HUDEP-2 (cell line): ENCODE measurements around the gene BEND7.
"Not testable (repeated sequence)": the region's sequence is repeated elsewhere in the genome, so short reads cannot be mapped to it uniquely, and the experiment has no call there.

Experiments
- DNase-seq, 76 experiments: peaks; one replicate each; lab custom pipeline; 2025; ENCODE audit not compliant: unreplicated experiment in 76 of 76; lab: John Stamatoyannopoulos, UW

Gene BEND7

GRCh38 chr10:13425397-13425796 is 103.4 kb downstream of the BEND7 start:
- no peak for DNase-seq

GRCh38 chr10:13422800-13423199 is 106.0 kb downstream of the BEND7 start:
- DNase-seq: no peak

- DNase-seq: no peak
Observed at GRCh38 chr10:13421382-13421917, 107.4 kb downstream of the BEND7 start.

- DNase-seq: no peak
Observed at GRCh38 chr10:13420532-13421307, 108.1 kb downstream of the BEND7 start.

- DNase-seq: no peak
Observed at GRCh38 chr10:13417459-13418126, 111.2 kb downstream of the BEND7 start.

- no peak for DNase-seq
Observed at GRCh38 chr10:13416760-13417159, 112.1 kb downstream of the BEND7 start.

- DNase-seq: peak in 3 of 76 experiments; percentile 8 to 23 (median 10)
Observed at GRCh38 chr10:13414855-13415254, 114.0 kb downstream of the BEND7 start.

- no peak for DNase-seq
Observed at GRCh38 chr10:13414137-13414536, 114.7 kb downstream of the BEND7 start.

- no peak for DNase-seq
Observed at GRCh38 chr10:13412894-13413293, 115.9 kb downstream of the BEND7 start.

GRCh38 chr10:13404791-13405190 is 124.0 kb downstream of the BEND7 start:
- no peak for DNase-seq

GRCh38 chr10:13404305-13404759 is 124.5 kb downstream of the BEND7 start:
- peak in 9 of 76 experiments; percentile 3 to 40 (median 12) for DNase-seq

- DNase-seq: not testable (repeated sequence)
Observed at GRCh38 chr10:13403426-13403825, 125.4 kb downstream of the BEND7 start.

GRCh38 chr10:13402021-13402420 is 126.8 kb downstream of the BEND7 start:
- DNase-seq: no peak

- DNase-seq: no peak
Observed at GRCh38 chr10:13401142-13401541, 127.7 kb downstream of the BEND7 start.

- no peak for DNase-seq
Observed at GRCh38 chr10:13400196-13400965, 128.4 kb downstream of the BEND7 start.

GRCh38 chr10:13399752-13400151 is 129.1 kb downstream of the BEND7 start:
- no peak for DNase-seq

- no peak for DNase-seq
Observed at GRCh38 chr10:13399236-13399635, 129.6 kb downstream of the BEND7 start.

GRCh38 chr10:13397052-13397451 is 131.8 kb downstream of the BEND7 start:
- no peak for DNase-seq

GRCh38 chr10:13396369-13396768 is 132.4 kb downstream of the BEND7 start:
- DNase-seq: no peak

- no peak for DNase-seq
Observed at GRCh38 chr10:13395540-13395939, 133.3 kb downstream of the BEND7 start.

- DNase-seq: no peak
Observed at GRCh38 chr10:13393640-13394039, 135.2 kb downstream of the BEND7 start.
